B cell (primary cell): ENCODE results near the gene ZNF521. TPM values are rescaled to one million over a fixed set of nuclear protein-coding genes. Genes with fewer than 3 reads are reported as not detected.

Source experiments
- ATAC-seq: fragments of 200-7000 bp; cut with Tn5 transposase; one replicate; pipeline ENCODE4 v1.10.0; 2021; ENCODE audit warnings: low read depth, mild to moderate bottlenecking, moderate number of reproducible peaks, moderate library complexity
- CTCF ChIA-PET: fragments of 350-600 bp; sonication (Branson Sonifier 250); formaldehyde crosslinking; loops from one replicate; lab custom pipeline; 2021; ENCODE audit warnings: antibody characterized with exemption, inconsistent platforms; lab: Charles Lee
- POLR2A ChIA-PET: fragments of 350-600 bp; sonication (Branson Sonifier 250); formaldehyde crosslinking; loops from one replicate; lab custom pipeline; 2021; ENCODE audit warnings: antibody characterized with exemption; lab: Charles Lee
- DNase-seq: peaks from one replicate; pipeline ENCODE4 v3.0.0; 2013
- H2AFZ ChIP-seq: 2 replicates; pipeline ENCODE4 v1.6.1; 2012; ENCODE audit warnings: mild to moderate bottlenecking, low read depth, low read length; ENCODE audit not compliant: insufficient read depth, poor library complexity, severe bottlenecking
- H3K27ac ChIP-seq, 2 donors: 1 replicate in 1 of 2; 2 replicates in 1 of 2; pipeline ENCODE4 v1.5.1; 2012 to 2013; ENCODE audit warnings: low read length in 2 of 2, mild to moderate bottlenecking in 2 of 2, moderate library complexity in 1 of 2
- H3K27me3 ChIP-seq, 4 experiments: fragments of 200-600 bp in 1 of 4; sonication (generic) in 1 of 4; replicated peaks in 1 of 4; 1 replicate in 2 of 4; 2 replicates in 2 of 4; pipeline versions ENCODE4 v1.6.1 to v1.7.0; 2013 to 2016; ENCODE audit warnings: low read length in 3 of 4, mild to moderate bottlenecking in 2 of 4, mixed read lengths in 1 of 4, moderate library complexity in 1 of 4; ENCODE audit not compliant: insufficient read depth in 4 of 4, control insufficient read depth in 3 of 4; ENCODE audit errors: control extremely low read depth in 1 of 4
- H3K36me3 ChIP-seq, 2 experiments: replicated peaks in 1 of 2; 1 replicate in 1 of 2; 2 replicates in 1 of 2; pipeline versions ENCODE4 v1.6.1 to v1.7.1; 2013; ENCODE audit warnings: low read length in 1 of 2; ENCODE audit not compliant: insufficient read depth in 2 of 2, control insufficient read depth in 1 of 2; ENCODE audit errors: control extremely low read depth in 1 of 2, extremely low read depth in 1 of 2
- H3K4me1 ChIP-seq, 2 donors: fragments of 200-600 bp in 1 of 2; sonication (generic) in 1 of 2; 1 replicate in 1 of 2; 2 replicates in 1 of 2; pipeline versions ENCODE4 v1.5.1 to v1.6.1; 2013 to 2017; ENCODE audit warnings: low read length in 2 of 2; ENCODE audit not compliant: control insufficient read depth in 2 of 2, insufficient read depth in 2 of 2
- H3K4me2 ChIP-seq: replicated peaks from 2 replicates; pipeline ENCODE3; 2012; ENCODE audit warnings: mild to moderate bottlenecking, low read depth, low read length; ENCODE audit not compliant: poor library complexity, severe bottlenecking
- H3K4me3 ChIP-seq, 5 experiments: fragments of 200-600 bp in 1 of 5; sonication (generic) in 1 of 5; 1 replicate in 3 of 5; 2 replicates in 2 of 5; pipeline versions ENCODE4 v1.5.1 to v1.7.0; 2011 to 2016; ENCODE audit warnings: low read length in 4 of 5, mild to moderate bottlenecking in 4 of 5, low read depth in 2 of 5, control low read depth in 1 of 5, moderate library complexity in 1 of 5; ENCODE audit not compliant: insufficient read depth in 1 of 5; ENCODE audit errors: control extremely low read depth in 1 of 5, extremely low read depth in 1 of 5
- H3K79me2 ChIP-seq: fragments of 200-600 bp; sonication (generic); one replicate; pipeline ENCODE4 v1.6.0; 2016; ENCODE audit warnings: low read length; ENCODE audit not compliant: control insufficient read depth, insufficient read depth
- H3K9ac ChIP-seq: fragments of 200-600 bp; sonication (generic); 2 replicates; pipeline ENCODE4 v1.6.1; 2017; ENCODE audit warnings: mild to moderate bottlenecking, low read length, moderate library complexity
- H3K9me3 ChIP-seq, 3 donors: one replicate each; pipeline versions ENCODE4 v1.6.1 to v1.7.1; 2013; ENCODE audit warnings: low read length in 2 of 3; ENCODE audit not compliant: control insufficient read depth in 2 of 3, insufficient read depth in 1 of 3; ENCODE audit errors: control extremely low read depth in 1 of 3
- H4K20me1 ChIP-seq: 2 replicates; pipeline ENCODE4 v1.6.0; 2012; ENCODE audit warnings: mild to moderate bottlenecking, low read length; ENCODE audit not compliant: insufficient read depth, control insufficient read depth, poor library complexity, severe bottlenecking
- H3K27ac Mint-ChIP-seq: one replicate; pipeline ENCODE4 v1.8.0; 2021; ENCODE audit warnings: mixed read lengths
- H3K27me3 Mint-ChIP-seq: one replicate; pipeline ENCODE4 v1.8.0; 2021; ENCODE audit warnings: mixed read lengths
- H3K4me1 Mint-ChIP-seq: one replicate; pipeline ENCODE4 v1.8.0; 2021; ENCODE audit warnings: mixed read lengths
- H3K4me3 Mint-ChIP-seq: one replicate; pipeline ENCODE4 v1.8.0; 2021; ENCODE audit warnings: mixed read lengths
- H3K9me3 Mint-ChIP-seq: one replicate; pipeline ENCODE4 v1.8.0; 2022; ENCODE audit warnings: mixed read lengths; ENCODE audit not compliant: insufficient read depth
- EZH2 ChIP-seq: IDR thresholded peaks from 2 replicates; pipeline ENCODE4 v1.6.1; 2012; ENCODE audit warnings: borderline replicate concordance, low read depth, mild to moderate bottlenecking, moderate library complexity, low read length; ENCODE audit not compliant: insufficient read depth, poor library complexity, severe bottlenecking
- WGBS: methylation state at CpG from one replicate; pipeline ENCODE4 v1.1.5; 2013; ENCODE audit warnings: missing lambda C conversion rate; ENCODE audit not compliant: insufficient coverage; 5-methylcytosine and 5-hydroxymethylcytosine counted together
- intact Hi-C: fragments of 100-400 bp; cut with micrococcal nuclease; formaldehyde crosslinking; loops from one replicate; pipeline ENCODE4 v1.10.0; 2022
- polyA plus RNA-seq: library from polyadenylated mRNA; depleted of rRNA; stranded (reverse); fragments of >200 nt; gene quantifications from 2 replicates; pipeline ENCODE4 v1.2.3, GENCODE V29; 2012
- total RNA-seq, 2 donors: library from RNA; stranded (reverse); fragments of 120-200 nt in 1 of 2; gene quantifications; 1 replicate in 1 of 2; 2 replicates in 1 of 2; pipeline versions ENCODE4 v1.2.3 to v1.2.4, GENCODE V29; 2013 to 2022
- TF ChIP-seq, protein P1 (sequence below): fragments of 200-600 bp; IDR thresholded peaks from one replicate; pipeline ENCODE4 v1.8.0; 2022; ENCODE audit warnings: antibody characterized with exemption, mild to moderate bottlenecking

The ZNF521 gene
- total and polyA plus RNA-seq, 2 donors (not counting 1 experiment from before 2014, with no cell fraction given): 0.04 to 9.0 TPM

DNA sequence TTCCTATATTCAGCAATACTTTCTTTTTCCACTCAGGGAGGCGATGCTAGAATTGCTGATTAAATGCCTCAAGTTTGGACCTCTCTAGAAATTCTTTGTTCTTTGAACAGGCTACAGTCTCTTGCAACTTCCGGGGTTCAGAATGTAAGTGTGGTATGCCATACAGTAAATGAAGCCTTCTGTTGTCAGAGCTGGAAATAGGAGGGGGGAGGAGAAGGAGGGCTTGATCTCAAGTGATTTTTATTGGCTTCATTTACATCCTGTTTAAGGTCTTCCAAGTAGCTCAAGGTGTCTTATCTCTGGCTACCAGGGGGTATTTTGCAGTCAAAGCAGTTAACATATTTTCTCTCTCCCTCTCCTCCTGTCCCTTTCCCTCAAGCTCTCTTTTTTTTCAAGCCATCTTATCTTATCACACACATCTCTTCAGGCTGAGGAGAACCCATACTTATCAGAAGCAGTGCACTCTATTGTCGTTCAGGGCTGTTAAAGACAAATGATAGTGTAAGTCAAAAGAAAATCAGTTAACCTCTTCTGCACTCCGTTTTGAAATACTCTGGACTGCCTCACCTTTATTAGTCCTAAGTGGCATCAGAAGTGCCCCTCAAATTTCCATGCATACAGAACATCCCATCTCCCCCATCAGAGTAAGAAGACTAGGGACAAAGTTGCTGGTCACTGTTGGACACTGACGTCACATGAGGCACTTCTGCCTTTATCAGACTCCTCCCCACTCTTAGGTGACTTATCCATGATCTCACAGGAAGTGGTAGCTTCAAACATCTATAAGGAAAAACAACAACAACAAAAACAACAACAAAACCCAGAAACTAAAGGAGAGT, 112.2 kb downstream of the ZNF521 start:
- no peaks in the 10 kb centered on the region for H3K36me3 ChIP-seq
- no peak overlapping the region for H3K4me3 ChIP-seq
- WGBS: 35% methylated on average over 2 of the region's 5 CpGs
- H3K9ac ChIP-seq: no peak overlapping the region
- no peak for TF ChIP-seq EZH2
- TF ChIP-seq, protein P1, sequence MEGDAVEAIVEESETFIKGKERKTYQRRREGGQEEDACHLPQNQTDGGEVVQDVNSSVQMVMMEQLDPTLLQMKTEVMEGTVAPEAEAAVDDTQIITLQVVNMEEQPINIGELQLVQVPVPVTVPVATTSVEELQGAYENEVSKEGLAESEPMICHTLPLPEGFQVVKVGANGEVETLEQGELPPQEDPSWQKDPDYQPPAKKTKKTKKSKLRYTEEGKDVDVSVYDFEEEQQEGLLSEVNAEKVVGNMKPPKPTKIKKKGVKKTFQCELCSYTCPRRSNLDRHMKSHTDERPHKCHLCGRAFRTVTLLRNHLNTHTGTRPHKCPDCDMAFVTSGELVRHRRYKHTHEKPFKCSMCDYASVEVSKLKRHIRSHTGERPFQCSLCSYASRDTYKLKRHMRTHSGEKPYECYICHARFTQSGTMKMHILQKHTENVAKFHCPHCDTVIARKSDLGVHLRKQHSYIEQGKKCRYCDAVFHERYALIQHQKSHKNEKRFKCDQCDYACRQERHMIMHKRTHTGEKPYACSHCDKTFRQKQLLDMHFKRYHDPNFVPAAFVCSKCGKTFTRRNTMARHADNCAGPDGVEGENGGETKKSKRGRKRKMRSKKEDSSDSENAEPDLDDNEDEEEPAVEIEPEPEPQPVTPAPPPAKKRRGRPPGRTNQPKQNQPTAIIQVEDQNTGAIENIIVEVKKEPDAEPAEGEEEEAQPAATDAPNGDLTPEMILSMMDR: no peak
- H3K9me3 Mint-ChIP-seq: no peaks in the 10 kb centered on the region
- no peaks in the 10 kb centered on the region for H4K20me1 ChIP-seq
- no peak overlapping the region for H3K27ac ChIP-seq
- H3K4me2 ChIP-seq: no peak overlapping the region
- H3K4me1 Mint-ChIP-seq: no peaks in the 10 kb centered on the region
- no peaks in the 10 kb centered on the region for H3K4me1 ChIP-seq
- intact Hi-C loops: no loop called here
- ChIA-PET POLR2A (no interaction called here), CTCF (no interaction called here)
- DNase-seq (no peak), ATAC-seq (no peak)
- H3K27me3 Mint-ChIP-seq: no peaks in the 10 kb centered on the region
- H3K9me3 ChIP-seq: no peaks in the 10 kb centered on the region
- no peak overlapping the region for H2AFZ ChIP-seq
- no peak overlapping the region for H3K4me3 Mint-ChIP-seq
- no peak overlapping the region for H3K27ac Mint-ChIP-seq
- no peaks in the 10 kb centered on the region for H3K27me3 ChIP-seq
- no peaks in the 10 kb centered on the region for H3K79me2 ChIP-seq

DNA sequence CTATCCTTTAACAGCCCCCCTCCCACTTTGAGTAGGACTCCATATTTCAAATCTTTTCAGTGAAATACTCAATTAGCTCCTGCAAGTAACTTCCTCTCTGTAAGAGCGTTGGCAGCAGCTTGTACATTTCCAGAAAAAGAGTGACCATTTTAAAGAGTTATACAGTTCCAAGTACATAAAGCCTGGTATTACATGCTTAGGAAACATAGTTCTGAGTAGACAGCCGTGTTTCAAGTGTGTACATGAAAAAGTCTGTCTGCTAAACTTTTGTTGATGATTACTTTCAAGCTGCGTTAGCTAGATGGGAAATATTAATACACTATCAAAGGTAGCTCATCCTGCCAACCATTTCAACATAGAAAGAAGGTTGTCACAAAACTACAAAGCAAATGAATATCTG, 112.8 kb downstream of the ZNF521 start:
- Mint-ChIP-seq H3K4me3 (no peak overlapping the region), H3K9me3 (no peaks in the 10 kb centered on the region), H3K4me1 (no peaks in the 10 kb centered on the region), H3K27ac (no peak overlapping the region), H3K27me3 (no peaks in the 10 kb centered on the region)
- no peak for TF ChIP-seq EZH2
- WGBS: no CpG with 5 or more reads among the region's 3 CpGs
- DNase-seq (no peak), ATAC-seq (no peak)
- intact Hi-C loops: no loop called here
- Histone ChIP-seq H3K4me2 (no peak overlapping the region), H3K9me3 (no peaks in the 10 kb centered on the region), H2AFZ (no peak overlapping the region), H3K79me2 (no peaks in the 10 kb centered on the region), H3K27ac (no peak overlapping the region), H4K20me1 (no peaks in the 10 kb centered on the region), H3K4me1 (no peaks in the 10 kb centered on the region), H3K36me3 (no peaks in the 10 kb centered on the region), H3K4me3 (no peak overlapping the region), H3K27me3 (no peaks in the 10 kb centered on the region), H3K9ac (no peak overlapping the region)
- ChIA-PET POLR2A (no interaction called here), CTCF (no interaction called here)
